ENCODE results near the gene LIF.
"Not testable (repeated sequence)": the region's sequence is repeated elsewhere in the genome, so short reads cannot be mapped to it uniquely, and the experiment has no call there.

The LIF gene

GRCh38 chr22:30224161-30224857 is 22.2 kb downstream of the LIF start:
- DNase-seq = no peak

DNA sequence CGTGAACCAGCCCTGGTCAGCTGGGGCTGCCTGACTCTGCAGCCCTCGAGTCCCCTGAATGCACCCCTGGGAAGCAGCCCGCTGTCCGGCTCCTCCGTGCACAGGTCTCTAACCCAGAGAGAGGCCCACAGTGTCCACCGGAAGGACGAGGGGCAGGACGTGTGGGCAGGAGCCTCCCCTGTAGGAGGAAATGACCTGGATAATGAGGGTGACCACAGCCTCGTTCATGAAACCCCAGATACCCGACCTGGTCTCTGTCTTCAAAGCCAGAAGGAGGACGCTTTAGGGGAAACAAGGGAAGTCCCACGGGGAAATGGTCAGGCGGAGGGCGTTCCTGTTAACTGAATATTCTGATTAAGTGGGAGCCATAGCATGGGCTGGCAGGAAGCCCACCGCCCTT is 23.3 kb downstream of the LIF start:
- no peak for DNase-seq

- DNase-seq = no peak
These were observed 24.2 kb downstream of the LIF start for GRCh38 chr22:30222321-30222720.

GRCh38 chr22:30221121-30221992 is 25.2 kb downstream of the LIF start:
- DNase-seq = peak; percentile 57

GRCh38 chr22:30220338-30221012 is 26.1 kb downstream of the LIF start:
- no peak for DNase-seq

- DNase-seq = no peak
These were observed 26.8 kb downstream of the LIF start for GRCh38 chr22:30219668-30220278.

GRCh38 chr22:30219049-30219654 is 27.4 kb downstream of the LIF start:
- no peak for DNase-seq

- no peak for DNase-seq
These were observed 28.6 kb downstream of the LIF start for GRCh38 chr22:30217698-30218560.

DNA sequence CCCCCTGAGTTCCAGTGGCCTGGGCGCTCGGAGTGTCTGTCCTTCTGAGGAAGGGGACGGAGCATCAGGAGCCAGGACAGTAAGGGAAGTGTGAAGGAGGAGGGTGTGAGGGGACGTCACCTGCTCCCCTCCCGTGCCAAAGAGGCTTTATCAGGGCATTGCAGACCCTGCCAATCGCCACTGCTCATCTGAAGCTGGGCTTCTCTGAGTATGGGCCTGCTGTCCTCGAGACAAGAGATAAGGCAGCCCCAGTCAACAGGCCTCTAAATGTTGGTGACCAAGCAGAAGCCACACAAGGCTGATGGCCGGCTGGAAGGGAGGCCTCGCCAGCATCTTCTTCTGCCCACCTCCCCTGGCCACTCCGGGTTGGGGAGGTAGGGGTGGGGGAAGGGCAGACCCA is 29.8 kb downstream of the LIF start:
- DNase-seq = no peak

DNA sequence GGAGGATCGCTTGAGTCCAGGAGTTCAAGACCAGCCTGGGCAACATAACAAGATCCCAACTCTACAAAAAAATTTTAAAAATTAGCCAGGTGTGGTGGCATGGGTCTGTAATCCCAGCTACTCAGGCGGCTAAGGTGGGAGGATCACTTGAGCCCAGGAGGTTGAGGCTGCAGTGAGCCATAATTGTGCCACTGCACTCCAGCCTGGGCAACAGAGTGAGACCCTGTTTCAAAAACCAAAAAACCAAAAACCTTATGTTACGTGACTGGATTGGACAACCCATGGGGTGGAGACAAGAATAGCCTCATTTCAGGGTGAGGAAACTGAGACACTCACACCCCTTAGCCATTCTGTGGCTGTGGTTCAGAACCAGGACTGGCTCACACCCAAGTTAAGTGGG is 30.3 kb downstream of the LIF start:
- DNase-seq = not testable (repeated sequence)

DNA sequence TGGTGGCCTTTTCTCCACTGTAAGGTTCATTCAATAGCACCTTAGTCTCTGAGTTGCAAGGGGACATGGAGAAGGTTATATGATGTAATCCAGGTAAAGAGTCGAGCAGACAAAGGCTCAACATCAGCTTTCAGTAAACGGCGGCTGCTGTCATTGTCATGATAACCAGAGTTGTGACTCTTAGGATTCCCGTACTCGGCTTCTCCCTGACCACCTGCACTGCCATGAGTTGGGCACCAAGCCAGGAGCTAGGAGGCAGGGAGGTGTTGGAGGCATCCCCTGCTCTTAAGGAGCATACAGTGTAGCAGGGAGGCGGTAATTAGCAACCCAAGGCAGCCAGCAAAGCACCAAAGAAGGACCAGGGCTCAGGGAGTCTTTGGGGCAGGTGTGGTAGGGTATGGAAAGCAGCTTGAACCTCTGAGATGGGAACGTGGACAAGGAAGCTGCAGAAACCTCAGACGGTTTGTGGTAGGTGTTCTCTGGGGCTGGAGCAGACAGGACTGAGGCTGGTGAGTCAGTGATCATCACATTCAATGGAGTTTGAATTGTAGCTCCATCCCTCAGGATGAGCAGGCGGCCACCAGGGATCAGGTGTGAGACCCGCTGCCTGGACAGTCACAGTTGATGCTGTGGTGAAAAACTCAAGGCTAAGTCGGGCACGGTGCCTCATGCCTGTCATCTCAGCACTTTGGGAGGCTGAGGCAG is 31.7 kb downstream of the LIF start:
- no peak for DNase-seq

- no peak for DNase-seq
These were observed 33.5 kb downstream of the LIF start for GRCh38 chr22:30212996-30213441.

- no peak for DNase-seq
These were observed 34.1 kb downstream of the LIF start for GRCh38 chr22:30212363-30212995.

DNA sequence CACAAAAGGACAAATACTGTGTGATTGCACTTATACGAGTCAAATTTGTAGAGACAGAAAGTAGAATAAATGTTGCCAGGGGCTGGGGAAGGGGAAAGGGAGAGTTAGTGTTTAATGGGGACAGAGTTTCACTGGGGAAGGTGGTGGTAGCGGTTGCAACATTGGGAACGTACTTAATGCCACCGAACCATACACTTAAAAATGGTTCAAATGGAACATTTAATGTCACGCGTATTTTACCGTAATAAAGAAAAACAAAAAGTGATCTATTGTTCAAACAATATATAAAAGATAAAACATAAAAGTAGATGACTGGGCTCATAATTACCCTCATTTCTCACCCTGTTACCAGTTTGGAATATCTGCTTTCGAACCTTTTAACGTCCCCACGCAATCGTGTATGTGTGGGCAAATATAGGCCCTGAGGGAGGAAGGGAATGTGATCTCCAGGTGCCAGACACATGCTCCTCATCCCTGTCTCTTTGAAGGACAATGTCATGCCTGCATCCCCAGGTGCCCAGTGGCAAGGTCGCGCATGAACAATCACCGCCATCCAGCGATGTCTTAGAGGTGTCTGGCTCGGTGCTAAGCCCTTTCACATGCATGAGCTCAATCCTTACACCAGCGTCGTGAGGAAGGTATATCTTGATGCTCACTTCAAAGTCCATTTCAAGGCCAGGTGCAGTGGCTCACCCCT is 35.3 kb downstream of the LIF start:
- no peak for DNase-seq

GRCh38 chr22:30210235-30210909 is 36.2 kb downstream of the LIF start:
- no peak for DNase-seq

- DNase-seq = no peak
These were observed 36.9 kb downstream of the LIF start for GRCh38 chr22:30209642-30210041.

DNA sequence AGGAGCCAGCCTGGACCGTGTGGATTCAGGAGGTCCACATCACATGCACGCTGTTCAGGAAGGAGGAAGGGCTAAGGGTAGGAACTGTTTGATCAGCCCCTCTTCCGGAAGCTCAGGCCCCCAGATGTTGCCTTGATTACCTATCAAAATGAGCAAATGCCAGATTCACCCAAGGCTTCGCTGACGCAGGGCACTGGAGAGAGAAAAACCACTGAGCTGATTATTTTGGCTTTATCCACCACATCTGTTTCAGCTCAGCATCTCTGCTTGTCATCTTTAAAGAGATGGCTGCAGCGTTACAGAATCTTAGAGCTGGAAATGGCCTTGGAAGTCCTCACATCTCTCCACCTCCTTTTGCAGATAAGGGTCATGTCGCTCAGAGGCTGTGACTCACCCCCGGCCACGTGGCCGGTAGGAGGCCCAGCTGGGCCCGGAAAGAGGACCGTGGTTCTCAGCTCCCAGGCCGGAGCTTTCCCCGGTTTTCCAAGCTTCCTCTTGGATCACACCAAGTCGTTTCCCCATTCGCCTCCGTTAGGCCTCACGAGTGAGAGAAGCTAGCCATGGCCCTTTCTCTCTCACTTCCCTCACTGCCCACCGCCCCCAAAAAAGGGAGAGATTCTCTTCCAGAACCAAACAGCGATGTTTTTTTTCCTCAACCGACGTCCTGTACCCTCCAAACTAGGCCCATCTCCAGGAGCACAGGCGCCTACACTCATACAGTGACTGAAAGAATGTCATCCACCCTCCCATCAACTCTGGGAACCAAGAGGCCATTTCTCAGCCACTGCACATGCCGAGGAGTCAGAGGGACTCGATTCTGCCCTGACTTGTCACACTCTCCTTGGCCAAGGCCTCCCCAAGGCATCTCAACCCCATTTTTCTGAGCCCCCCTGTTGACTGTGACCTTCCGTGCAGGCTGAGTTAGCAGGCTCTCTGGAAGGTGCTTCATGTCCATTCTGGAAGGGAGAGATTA is 37.6 kb downstream of the LIF start:
- no peak for DNase-seq

DNA sequence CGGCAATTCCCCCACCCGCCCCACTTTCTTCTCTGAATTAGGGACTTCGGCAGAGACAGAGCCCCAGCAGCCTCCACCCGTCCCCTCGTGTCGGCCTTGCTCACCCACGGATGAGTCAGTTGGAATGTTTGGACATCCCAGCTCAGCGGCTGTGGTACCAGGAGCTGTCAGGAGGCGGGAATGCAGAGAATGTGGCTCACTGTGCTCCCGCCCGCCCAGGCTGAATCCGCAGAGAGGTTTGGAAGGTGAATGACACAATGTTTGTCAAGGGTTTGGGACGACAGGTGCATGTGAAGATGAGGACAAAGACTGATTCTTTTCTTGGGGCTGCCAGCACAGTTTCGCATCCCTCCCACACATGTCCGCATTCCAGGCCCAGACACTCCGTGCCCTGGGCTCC is 39.6 kb downstream of the LIF start:
- DNase-seq = no peak

Data from activated naive CD4-positive, alpha-beta T cell treated with Interleukin-2 at 50 U/mL for 16 hours (primary cell).